HG03039 (cell line): Measurements from ENCODE around the gene CNTRL.
A peak's percentile ranks its signal among the peaks of the same experiment; 100 is the strongest.

Experiments
- ATAC-seq: cut with Tn5 transposase; IDR thresholded peaks from one replicate; pipeline ENCODE4 v1.9.1; 2021; ENCODE audit warnings: mild to moderate bottlenecking, moderate library complexity; ENCODE audit not compliant: unreplicated experiment

CNTRL gene

GRCh38 chr9:121199921-121200320 lies 125.2 kb downstream of the CNTRL start:
- no peak for ATAC-seq

- no peak for ATAC-seq
These were observed 125.6 kb downstream of the CNTRL start for GRCh38 chr9:121200356-121200755.

- ATAC-seq = peak; percentile 26
These were observed 126.4 kb downstream of the CNTRL start for GRCh38 chr9:121201045-121201737.

GRCh38 chr9:121201738-121202533 lies 127.2 kb downstream of the CNTRL start, which contains the start of gene RAB14:
Gene RAB14 (minus strand): TSS chr9:121201869. CDS start chr9:121193412, 8,457 bp downstream.
- peak; percentile 80 for ATAC-seq

- no peak for ATAC-seq
These were observed 129.4 kb downstream of the CNTRL start for GRCh38 chr9:121204121-121204520.

GRCh38 chr9:121204611-121205010 lies 129.9 kb downstream of the CNTRL start:
- ATAC-seq = no peak

- ATAC-seq = peak; percentile 30
These were observed 132.0 kb downstream of the CNTRL start for GRCh38 chr9:121206516-121207370.

GRCh38 chr9:121207371-121207940 lies 132.7 kb downstream of the CNTRL start:
- ATAC-seq = peak; percentile 71

GRCh38 chr9:121210536-121210935 lies 135.8 kb downstream of the CNTRL start:
- ATAC-seq = no peak

GRCh38 chr9:121213136-121213806 lies 138.5 kb downstream of the CNTRL start:
- no peak for ATAC-seq

- no peak for ATAC-seq
These were observed 139.2 kb downstream of the CNTRL start for GRCh38 chr9:121214005-121214404.

- no peak for ATAC-seq
These were observed 141.6 kb downstream of the CNTRL start for GRCh38 chr9:121216271-121216805.

GRCh38 chr9:121217609-121218292 lies 143.0 kb downstream of the CNTRL start:
- peak; percentile 85 for ATAC-seq

GRCh38 chr9:121218357-121219027 lies 143.7 kb downstream of the CNTRL start:
- ATAC-seq = no peak

GRCh38 chr9:121219530-121219929 lies 144.8 kb downstream of the CNTRL start:
- no peak for ATAC-seq

GRCh38 chr9:121220996-121221663 lies 146.4 kb downstream of the CNTRL start:
- ATAC-seq = no peak

- no peak for ATAC-seq
These were observed 146.9 kb downstream of the CNTRL start for GRCh38 chr9:121221664-121222055.

- ATAC-seq = no peak
These were observed 147.9 kb downstream of the CNTRL start for GRCh38 chr9:121222524-121223171.
